NCI-H1694 treated with DMSO at 0.1 percent for 48 hours (cell line): Measurements from ENCODE around the gene PIP5K1B.

Experiments used
- DNase-seq: peaks from one replicate; lab custom pipeline; 2025; lab: John Stamatoyannopoulos, UW

PIP5K1B gene

GRCh38 chr9:68817079-68817875 lies 112.2 kb downstream of the PIP5K1B start:
- DNase-seq, result no peak

GRCh38 chr9:68819065-68819464 lies 114.0 kb downstream of the PIP5K1B start:
- DNase-seq, result no peak

- DNase-seq, result no peak
These were observed 116.9 kb downstream of the PIP5K1B start for GRCh38 chr9:68821911-68822310.

- DNase-seq, result no peak
These were observed 117.6 kb downstream of the PIP5K1B start for GRCh38 chr9:68822596-68823165.

DNA sequence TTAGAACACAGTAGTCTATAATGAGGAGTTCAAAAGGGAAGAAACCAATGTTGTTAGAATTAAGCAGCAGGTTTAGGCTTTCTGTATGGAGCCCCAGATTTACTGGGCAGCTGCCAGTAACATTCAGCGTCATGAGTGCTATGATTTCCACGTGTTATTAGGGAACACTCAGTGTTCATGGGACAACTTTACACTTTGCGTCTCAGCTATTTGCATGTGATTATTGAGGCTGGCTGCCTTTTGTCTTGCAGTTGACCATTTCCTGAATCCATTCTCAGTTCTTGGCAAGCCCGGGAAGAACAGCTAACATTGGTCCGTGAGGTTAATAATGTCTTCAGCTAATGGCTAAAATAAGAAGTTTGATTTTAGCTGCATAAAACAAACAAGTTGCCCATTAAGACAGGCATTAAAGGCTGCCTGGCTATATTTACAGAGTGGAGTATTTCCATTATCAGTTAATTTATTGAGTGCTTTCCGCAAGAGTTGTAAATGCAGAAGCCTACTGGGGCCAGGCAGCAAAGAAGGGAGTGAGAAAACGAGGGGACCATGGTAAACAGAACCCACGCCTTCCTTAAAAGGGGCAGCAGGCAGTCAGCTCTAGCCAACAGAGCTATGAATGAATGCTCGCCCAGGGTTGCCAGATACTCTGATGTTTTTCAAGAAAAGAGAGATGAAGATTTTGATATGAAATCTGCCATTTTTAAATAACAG lies 120.9 kb downstream of the PIP5K1B start:
- DNase-seq, result no peak

GRCh38 chr9:68827837-68828744 lies 123.1 kb downstream of the PIP5K1B start:
- no peak for DNase-seq

DNA sequence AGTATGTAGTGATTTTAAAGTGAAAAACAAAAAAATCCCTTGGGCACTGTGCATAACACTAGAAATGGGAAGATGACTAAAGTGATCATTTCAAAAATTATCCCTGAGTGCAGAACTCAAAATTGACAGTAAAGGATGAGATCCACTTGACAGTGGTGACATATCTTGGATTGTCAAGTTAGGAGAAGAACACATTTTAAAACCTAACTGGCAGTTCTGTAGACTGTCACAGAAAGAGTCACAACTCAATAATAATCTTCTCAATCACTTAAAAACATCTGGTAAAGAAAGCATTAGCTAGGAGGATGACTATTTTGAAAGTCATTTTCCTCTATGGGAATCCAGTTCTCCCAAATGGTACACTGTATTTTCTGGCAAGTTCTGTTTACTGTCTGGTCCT lies 127.1 kb downstream of the PIP5K1B start:
- no peak for DNase-seq

- no peak for DNase-seq
These were observed 128.0 kb downstream of the PIP5K1B start for GRCh38 chr9:68832861-68833518.

GRCh38 chr9:68834931-68835520 lies 130.0 kb downstream of the PIP5K1B start:
- no peak for DNase-seq

DNA sequence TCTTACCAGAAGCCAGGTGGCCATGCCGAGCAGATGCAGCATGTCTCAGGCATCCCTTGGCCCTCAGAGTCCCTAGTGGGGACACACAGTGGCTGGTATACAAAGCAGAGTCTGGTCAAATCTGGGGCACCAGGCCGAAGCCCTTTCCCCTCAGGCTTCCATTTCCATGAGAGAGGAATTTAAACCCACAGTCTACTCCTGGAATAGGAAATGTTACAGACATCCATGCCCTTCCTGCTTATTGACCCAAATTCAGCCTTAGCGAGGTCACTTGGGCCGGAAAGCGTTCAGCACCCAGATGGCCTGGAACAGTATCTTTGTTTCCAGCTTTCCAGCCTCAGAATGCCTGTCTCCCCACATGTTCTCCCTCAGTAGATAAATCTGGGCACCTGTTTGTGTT lies 131.7 kb downstream of the PIP5K1B start:
- DNase-seq, result no peak

DNA sequence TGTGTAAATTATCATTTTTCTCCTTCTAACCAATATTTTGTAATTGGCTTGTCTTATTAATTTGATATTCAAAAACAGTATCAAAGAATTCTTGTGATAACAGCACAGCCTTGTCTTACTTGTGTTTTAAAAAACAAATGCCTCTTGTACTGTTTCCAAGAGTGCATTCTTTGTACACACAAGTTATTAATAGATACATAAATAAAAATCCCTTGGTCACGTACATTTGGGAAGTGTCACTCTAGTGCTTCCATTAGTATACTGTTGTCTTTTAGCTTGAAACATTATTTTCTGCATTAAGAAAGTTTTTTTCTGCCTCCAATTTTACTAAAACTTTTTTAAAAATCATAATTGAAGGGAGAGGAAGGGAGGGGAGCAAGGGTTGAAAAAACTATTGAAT lies 133.2 kb downstream of the PIP5K1B start:
- DNase-seq, result no peak

GRCh38 chr9:68841276-68842052 lies 136.4 kb downstream of the PIP5K1B start:
- no peak for DNase-seq

DNA sequence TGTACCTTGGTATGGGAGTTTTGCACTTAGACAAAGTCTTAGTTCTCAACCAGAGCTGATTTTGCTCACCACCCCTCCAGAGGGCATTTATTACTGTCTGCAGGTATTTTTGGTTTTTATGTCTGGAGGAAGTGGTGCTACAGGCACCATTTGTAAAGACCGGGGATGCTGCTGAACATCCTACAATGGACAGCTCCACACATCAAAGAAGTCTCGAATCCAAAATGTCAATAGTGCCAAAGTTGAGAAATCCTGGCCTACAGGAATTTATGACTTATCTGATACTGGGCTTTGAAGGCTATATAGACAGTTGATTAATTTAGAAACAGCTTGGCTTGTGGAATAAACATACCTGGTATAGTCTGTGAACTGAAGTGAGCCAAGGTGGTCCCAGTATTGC lies 137.5 kb downstream of the PIP5K1B start:
- DNase-seq, result no peak

DNA sequence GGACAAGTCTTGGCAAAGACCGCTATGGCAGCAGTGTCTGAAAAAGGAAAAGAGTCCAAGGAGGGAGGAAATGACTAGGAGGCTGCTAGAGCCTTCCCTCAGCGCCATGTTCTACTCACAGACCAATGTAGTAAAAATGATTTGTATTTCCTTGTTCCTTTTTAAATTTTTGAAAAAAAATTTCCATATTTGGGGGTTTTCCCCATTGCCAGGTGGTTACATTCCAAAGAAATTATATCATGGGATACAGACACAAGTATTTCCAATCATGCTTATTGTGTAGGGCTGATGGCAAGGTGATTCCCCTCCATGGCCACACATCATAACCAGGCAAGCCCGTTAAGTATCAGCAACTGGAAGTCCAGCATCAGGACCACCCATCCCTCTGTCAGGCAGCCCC lies 138.2 kb downstream of the PIP5K1B start:
- no peak for DNase-seq

DNA sequence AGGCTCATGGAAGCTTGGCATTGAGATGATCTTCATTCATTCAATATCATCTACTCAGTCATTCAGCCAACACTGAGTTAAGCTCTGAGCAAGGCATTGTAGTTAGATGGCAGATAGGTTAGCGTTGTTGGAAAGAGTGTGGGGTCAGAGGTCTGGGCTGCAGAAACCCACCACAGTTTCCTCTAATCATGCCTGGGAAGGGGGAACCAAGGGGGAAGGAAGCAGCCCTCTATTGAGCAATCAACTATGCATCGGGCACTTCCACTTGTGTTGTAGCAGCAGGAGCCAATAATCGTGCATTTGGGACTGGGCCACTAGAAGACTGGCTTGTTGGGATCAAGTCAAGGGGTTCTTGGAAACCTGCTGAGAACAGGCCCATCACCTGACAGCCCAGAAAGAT lies 139.1 kb downstream of the PIP5K1B start:
- no peak for DNase-seq

- DNase-seq, result peak; percentile 2
These were observed 139.9 kb downstream of the PIP5K1B start for GRCh38 chr9:68844631-68845612.

DNA sequence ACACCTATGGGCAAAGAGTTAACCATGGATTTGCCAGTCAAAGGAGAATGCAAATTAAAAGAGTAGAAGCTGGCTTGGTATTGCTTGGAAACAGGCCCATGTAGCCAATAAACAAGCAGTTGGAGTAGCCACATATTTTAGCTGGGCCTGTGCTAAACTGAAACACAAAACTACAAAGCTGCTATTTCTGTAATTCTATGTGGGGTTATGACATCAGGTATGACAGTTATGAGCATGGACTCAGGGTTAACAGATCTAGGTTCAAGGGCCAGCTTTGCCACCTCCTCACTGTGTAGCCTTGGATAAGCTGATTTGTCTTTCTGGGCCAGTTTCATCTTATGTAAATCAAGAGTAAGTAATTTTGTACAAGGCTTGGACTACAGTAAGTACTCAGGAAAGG lies 142.7 kb downstream of the PIP5K1B start:
- DNase-seq, result no peak

DNA sequence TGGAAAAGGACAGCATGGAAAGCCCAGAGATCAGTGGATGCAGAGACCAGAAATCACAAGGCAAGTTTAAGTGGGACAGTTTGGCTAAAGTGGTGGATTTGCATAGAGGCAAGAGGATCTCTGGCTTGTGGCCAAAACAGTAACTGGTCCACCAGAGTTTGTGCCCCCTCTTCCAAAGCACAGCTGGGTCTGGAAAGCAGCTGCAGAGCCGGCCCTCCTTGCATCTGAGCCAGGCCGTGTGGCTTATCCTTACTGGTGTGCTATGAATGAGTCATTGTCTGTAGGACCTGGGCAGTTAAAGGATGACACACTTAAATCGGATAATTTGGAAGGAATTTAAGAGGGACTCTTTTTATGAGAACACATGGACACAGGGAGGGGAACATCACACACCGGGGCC lies 146.6 kb downstream of the PIP5K1B start:
- no peak for DNase-seq

- DNase-seq, result no peak
These were observed 147.9 kb downstream of the PIP5K1B start for GRCh38 chr9:68852941-68853340.
